HTR-8/SVneo (cell line): ENCODE results near the gene PLPP4.

ENCODE experiments used
- DNase-seq: peaks from one replicate; pipeline ENCODE4 v3.0.0; 2011; ENCODE audit warnings: low spot score, mixed read lengths; ENCODE audit not compliant: insufficient read length
- FAIRE-seq: peaks from 2 replicates; lab custom pipeline; 2011; peaks lifted over from hg19 to GRCh38; lab: Jason Lieb, UNC

The PLPP4 gene

DNA sequence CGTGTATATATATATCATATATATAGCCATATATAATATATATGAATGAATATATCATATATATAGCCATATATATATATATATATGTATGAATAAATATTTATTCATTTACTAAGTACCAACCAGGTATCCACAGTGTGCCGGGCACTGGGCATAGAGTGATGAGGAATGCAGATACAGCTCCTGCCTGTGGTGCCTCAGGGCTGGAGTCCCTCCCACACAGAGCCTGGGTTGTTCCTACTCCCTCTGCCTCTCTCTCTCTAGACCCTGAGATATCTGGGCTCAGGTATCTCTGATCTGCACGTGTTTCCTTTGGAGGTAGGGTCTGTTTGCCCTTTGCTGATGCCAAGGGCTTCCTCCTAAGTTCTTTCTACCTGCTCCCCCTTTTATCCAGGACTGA, 1.4 kb upstream of the PLPP4 start:
- no peak for FAIRE-seq
- no peak for DNase-seq

DNA sequence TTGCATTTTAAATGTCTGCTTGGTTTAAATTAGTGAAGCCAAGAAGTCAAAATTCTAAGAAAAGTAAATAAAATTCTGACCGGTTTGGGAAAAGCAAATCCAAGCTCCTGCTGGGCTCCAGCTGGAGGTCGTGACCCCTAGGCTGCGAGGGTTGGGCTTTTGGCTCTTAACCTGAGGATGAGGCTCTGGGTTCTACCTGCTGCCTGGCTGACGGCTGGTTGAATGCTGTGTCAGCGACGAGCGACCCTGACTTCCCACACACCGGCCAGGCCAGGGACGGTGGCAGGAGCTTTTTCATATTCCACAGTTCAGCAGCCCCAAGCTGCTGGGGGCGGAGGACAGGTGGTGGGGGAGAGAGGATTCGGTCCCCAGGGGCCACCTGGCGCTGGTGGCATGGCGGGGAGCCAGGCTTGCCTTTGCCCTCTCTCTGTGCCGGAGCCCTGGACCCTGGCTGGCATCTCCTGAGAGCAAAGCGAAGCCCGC, 843 bp upstream of the PLPP4 start:
- no peak for FAIRE-seq
- DNase-seq: no peak

DNA sequence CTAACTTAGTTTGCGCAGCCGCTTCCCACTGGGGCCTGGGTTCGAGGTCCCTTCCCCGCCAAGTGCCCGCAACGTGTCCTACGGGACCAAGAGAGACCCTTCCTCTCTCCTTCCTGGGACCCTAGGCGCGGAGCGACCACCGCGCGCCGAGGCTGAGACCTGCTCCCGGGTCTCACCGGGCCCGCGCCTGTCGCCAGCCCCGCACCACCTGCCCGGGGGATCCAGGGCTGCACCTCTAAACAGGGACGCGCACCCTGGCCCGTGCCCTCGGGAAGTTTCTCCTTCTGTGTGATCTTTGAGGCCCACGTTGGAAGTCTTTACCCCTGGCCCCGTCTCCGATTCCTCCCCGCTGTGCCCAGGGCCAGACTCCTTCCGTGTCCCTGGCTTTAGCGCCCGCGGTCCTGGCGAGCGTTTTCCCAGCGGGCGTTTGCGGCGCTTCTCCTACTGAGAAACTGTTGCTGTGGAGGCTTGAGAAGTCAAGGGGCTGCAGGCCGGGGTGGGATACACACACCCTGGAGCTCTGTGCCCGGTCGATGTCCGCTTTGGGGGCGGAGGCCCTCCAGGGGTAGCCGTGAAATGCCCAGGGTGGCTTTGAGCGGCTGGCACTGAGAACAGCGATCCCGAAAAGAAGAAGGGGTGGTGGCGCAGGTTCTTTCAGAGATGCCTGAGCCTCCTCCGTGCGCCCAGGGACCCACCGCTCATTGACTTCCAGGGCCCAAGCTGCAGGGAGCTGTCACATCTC, 575 bp downstream of the PLPP4 start:
- FAIRE-seq (no peak), DNase-seq (no peak)

- DNase-seq (no peak), FAIRE-seq (no peak)
Observed at GRCh38 chr10:120458432-120458831, 1.4 kb downstream of the PLPP4 start.

GRCh38 chr10:120459185-120459584, 2.2 kb downstream of the PLPP4 start:
- no peak for DNase-seq

DNA sequence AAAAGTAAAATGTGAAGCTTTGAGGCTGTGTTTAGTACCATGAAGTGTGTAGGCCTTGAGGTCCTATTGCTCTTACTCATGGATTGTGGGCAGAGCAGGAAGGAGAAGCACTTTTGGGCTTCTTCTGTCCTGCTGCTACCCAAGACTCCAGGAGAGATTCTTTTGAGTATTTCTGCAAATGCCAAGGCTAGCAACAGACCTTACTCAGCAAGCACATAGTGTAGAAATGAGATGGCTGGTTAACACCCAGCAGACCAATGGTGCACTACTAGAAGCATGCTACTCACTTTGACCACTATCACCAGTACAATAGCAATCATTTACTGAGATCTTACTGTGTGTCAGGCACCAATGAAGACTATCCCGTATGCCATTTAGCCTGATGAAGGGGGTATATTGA, 3.2 kb downstream of the PLPP4 start:
- FAIRE-seq: no peak
- no peak for DNase-seq

More at GRCh38 chr10:120459185-120459584, 2.2 kb downstream of the PLPP4 start:
- FAIRE-seq: no peak

- peak; percentile 28 for DNase-seq
- no peak for FAIRE-seq
Observed at GRCh38 chr10:120460776-120461175, 3.7 kb downstream of the PLPP4 start.

DNA sequence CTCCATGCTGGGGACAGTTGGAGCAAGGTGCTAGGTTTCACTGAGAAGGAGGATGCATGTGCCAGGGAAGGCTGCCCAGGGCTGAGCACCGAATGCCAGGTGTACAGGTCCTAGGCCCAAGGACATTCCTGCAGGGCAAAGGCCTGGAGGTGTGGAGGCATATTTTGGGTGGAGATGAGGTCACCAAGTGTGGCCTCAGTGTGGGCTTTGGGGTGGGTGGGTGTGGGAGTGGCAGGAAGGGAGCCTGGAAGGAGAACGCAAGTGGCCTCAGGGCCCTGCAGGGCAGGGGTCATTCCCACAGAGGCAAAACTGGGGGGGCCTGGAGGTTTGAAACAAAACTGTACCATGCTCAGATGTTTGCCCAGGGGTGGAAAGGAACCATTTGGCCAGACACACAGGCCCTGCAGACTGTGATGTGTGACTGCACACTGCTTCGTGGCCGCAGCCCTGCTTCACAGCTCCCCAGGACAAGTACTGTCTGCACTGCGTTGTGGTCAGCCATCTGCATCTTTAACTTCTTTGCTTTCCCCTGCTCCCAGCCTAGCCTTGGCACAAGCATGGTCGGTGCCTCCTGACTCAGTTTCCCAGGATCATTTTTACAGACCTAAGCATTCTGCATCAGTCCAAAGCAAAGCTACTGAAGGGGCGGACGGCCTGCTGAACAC, 5.1 kb downstream of the PLPP4 start:
- FAIRE-seq: no peak
- DNase-seq: no peak

- no peak for FAIRE-seq
- DNase-seq: no peak
Observed at GRCh38 chr10:120465138-120465537, 8.1 kb downstream of the PLPP4 start.

- DNase-seq (no peak), FAIRE-seq (no peak)
Observed at GRCh38 chr10:120466006-120466405, 9.0 kb downstream of the PLPP4 start.

- FAIRE-seq (no peak), DNase-seq (no peak)
Observed at GRCh38 chr10:120473593-120473992, 16.6 kb downstream of the PLPP4 start.

GRCh38 chr10:120474956-120475355, 17.9 kb downstream of the PLPP4 start:
- FAIRE-seq (no peak), DNase-seq (no peak)

- DNase-seq (no peak), FAIRE-seq (no peak)
Observed at GRCh38 chr10:120475844-120476791, 19.1 kb downstream of the PLPP4 start.

DNA sequence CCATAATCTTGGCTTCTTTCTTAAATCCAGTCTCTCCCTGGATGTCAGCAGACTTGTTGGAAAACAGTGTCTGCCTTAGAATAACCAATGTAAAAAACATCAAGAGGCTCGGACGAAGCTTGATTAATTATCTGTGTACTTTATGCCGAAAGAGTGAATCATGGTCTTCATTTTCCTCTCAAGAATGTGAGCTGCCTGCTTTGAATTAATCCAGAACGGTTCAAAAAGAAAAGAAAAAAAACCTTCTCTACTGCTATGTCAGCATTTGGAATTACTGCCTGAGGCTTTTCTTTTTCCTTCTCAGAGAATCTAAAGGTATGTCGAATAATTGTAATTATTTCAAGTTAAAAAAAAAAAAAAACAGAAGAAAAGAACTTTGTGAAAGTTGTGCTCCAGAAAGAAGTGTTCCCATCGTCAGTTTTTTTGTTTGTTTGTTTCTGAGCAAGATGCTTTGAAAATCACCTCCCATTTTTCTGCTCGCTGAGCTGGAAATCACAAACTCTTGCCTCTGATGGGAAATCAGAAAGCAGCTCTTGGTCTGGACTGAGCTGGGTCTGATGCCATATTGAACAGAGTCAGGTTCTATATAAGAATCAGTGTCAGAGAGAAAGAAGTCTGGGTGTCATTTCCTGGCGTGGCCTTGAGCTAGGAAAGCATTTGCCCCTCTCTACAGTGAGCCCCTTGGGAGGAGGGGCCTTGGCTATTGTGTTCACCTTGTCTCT, 20.2 kb downstream of the PLPP4 start:
- FAIRE-seq (no peak), DNase-seq (no peak)

DNA sequence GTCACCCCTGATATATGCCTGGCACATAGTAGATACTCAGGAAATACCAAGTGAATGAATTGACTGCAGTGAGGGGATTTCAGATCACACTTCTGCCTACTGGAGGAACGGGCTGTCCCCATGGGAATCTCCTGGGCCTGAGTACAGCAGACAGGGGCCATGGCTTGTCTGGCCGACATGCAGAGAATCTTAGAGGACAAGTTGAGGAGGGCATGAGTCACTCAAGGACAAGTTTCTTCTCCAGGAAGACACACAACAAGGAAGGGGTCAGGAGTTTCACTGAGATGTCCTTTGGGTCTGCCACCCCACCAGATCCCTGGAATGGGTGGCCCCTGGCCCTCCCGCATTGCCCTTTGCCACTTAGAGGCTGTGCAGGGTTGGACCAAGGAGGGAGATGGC, 20.7 kb downstream of the PLPP4 start:
- DNase-seq: no peak
- FAIRE-seq: no peak

DNA sequence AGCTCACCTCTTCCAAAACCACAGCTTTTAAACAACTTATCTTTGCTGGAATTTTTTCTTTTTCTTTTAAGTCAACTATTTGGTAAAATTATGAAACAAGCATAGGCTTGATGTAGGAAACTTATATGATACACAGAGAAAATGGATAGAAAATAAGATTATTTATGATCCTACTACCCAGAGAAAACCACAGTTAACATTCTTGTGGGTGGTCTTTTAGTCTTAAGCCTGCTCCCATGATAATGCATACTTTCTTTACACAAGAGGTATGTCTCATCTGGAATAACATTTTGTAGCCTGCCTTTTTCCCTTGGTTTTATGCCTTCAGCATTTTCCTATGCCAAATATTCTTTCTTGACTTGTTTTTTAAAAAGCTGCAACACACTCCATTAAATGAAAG, 21.4 kb downstream of the PLPP4 start:
- no peak for FAIRE-seq
- DNase-seq: no peak

DNA sequence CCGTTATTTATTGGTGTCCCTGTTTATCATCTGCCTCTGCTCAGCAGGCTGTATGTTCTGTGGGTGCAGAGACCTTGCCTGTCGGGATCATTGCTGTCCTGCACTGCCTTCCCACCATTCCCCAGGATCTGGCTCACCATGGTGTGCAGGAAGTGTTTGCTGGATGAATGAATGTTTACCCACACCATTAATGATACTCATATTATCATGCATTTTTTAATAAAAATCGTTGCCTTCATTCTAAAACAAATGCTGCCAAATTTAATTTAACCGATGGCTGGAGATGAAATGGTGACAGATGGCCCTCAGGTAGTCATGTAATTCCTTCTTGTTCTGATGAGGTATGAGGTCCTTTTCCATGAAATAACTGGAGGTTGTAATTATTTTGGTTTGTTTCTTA, 22.5 kb downstream of the PLPP4 start:
- FAIRE-seq (no peak), DNase-seq (no peak)

GRCh38 chr10:120480065-120480600, 23.1 kb downstream of the PLPP4 start:
- FAIRE-seq: no peak

DNA sequence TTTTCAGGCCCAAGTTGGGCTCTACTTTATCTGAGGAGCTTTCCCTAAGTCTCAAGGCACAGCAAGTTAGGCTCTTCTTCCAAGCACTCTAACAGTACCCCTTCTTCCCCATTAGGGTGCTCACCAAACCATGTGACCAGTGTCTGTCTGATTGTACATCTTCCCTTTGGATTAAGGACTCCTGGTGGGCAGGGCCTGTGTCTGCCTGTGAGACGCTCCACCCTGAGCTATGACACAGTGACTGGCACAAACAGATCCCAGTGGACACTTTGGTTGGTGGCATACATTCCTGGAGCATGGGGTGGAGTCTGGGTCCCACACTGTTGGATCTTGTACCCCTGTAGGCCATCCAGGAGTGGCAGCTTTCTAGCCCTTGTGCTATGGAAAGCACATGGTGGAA, 23.8 kb downstream of the PLPP4 start:
- no peak for FAIRE-seq
- DNase-seq: no peak

More at GRCh38 chr10:120480065-120480600, 23.1 kb downstream of the PLPP4 start:
- no peak for DNase-seq

- FAIRE-seq (no peak), DNase-seq (no peak)
Observed at GRCh38 chr10:120483006-120483405, 26.0 kb downstream of the PLPP4 start.
